Stimulated activated CD8-positive, alpha-beta memory T cell treated with anti-CD3 and anti-CD28 coated beads, Interleukin-12 subunit alpha, Interleukin-12 subunit beta, amount 100 ng/mL, for 24 hours (primary cell): ENCODE results near the gene GLTPD2.
A peak's percentile ranks its signal among the peaks of the same experiment; 100 is the strongest.

Experiments used
- DNase-seq: peaks from one replicate; pipeline ENCODE4 v3.0.0-alpha.2; 2020; ENCODE audit errors: extremely low read depth

Gene GLTPD2

GRCh38 chr17:4771519-4772234 is 17.1 kb upstream of the GLTPD2 start, which contains the start of gene TM4SF5:
Gene TM4SF5 (plus strand): TSS chr17:4771886. CDS start chr17:4771923, 37 bp downstream.
- DNase-seq, result no peak

- DNase-seq, result no peak
Observed at GRCh38 chr17:4772235-4772613, 16.5 kb upstream of the GLTPD2 start.

GRCh38 chr17:4777969-4778760 is 10.6 kb upstream of the GLTPD2 start:
- DNase-seq, result no peak

GRCh38 chr17:4780325-4780955 is 8.3 kb upstream of the GLTPD2 start:
- DNase-seq, result no peak

- DNase-seq, result no peak
Observed at GRCh38 chr17:4782652-4783051, 6.1 kb upstream of the GLTPD2 start.

- DNase-seq, result no peak
Observed at GRCh38 chr17:4785311-4786105, 3.3 kb upstream of the GLTPD2 start.

- DNase-seq, result no peak
Observed at GRCh38 chr17:4786106-4786511, 2.7 kb upstream of the GLTPD2 start, which contains the start of gene VMO1. Gene VMO1 (minus strand): TSS chr17:4786364. CDS start chr17:4786352, 12 bp downstream.

- no peak for DNase-seq
Observed at GRCh38 chr17:4786516-4786915, 2.2 kb upstream of the GLTPD2 start.

GRCh38 chr17:4788159-4788806 is 481 bp upstream of the GLTPD2 start:
- DNase-seq, result no peak

GRCh38 chr17:4789701-4789950 is 862 bp downstream of the GLTPD2 start:
- no peak for DNase-seq

- DNase-seq, result peak; percentile 52
Observed at GRCh38 chr17:4789951-4790704, 1.4 kb downstream of the GLTPD2 start.

GRCh38 chr17:4790705-4791088 is 1.9 kb downstream of the GLTPD2 start:
- DNase-seq, result no peak

GRCh38 chr17:4795168-4795567 is 6.4 kb downstream of the GLTPD2 start:
- DNase-seq, result no peak

GRCh38 chr17:4796552-4796920 is 7.8 kb downstream of the GLTPD2 start:
- DNase-seq, result no peak

- DNase-seq, result no peak
Observed at GRCh38 chr17:4800462-4801196, 11.9 kb downstream of the GLTPD2 start.

GRCh38 chr17:4802228-4802627 is 13.5 kb downstream of the GLTPD2 start, which contains the start of gene C17orf114:
Gene C17orf114 (minus strand): TSS chr17:4802328.
- DNase-seq, result no peak

GRCh38 chr17:4806456-4806776 is 17.7 kb downstream of the GLTPD2 start:
- DNase-seq, result no peak

GRCh38 chr17:4806777-4807604 is 18.2 kb downstream of the GLTPD2 start, which contains the start of gene PLD2:
Gene PLD2 (plus strand): TSS chr17:4807152. CDS start chr17:4807773, 621 bp downstream.
- DNase-seq, result peak; percentile 73
